GM13976 (cell line): Measurements from ENCODE around the gene ALG2.

ENCODE experiments used
- DNase-seq: peaks from one replicate; pipeline ENCODE4 v3.0.0; 2012; ENCODE audit warnings: low spot score
- CTCF ChIP-seq: IDR thresholded peaks from 2 replicates; pipeline ENCODE4 v1.5.1; 2012; ENCODE audit warnings: borderline replicate concordance, mild to moderate bottlenecking; ENCODE audit not compliant: insufficient read depth; ENCODE audit errors: extremely low read depth, missing control alignments, control extremely low read depth
- in situ Hi-C: fragments of 300-500 bp; cut with MboI; formaldehyde crosslinking; loops from one replicate; pipeline ENCODE4 v1.12.0; 2022; ENCODE audit warnings: low sequenced_read_pairs, mixed read lengths, inconsistent platforms; ENCODE audit not compliant: unreplicated experiment

The ALG2 gene

GRCh38 chr9:99253134-99253533, 31.4 kb upstream of the ALG2 start:
- in situ Hi-C loops, result loop anchor here (10.0 to 25.0 kb wide), 3 partner anchors 562 to 959 kb away; no protein-coding TSS in a partner anchor
- DNase-seq, result no peak
- TF ChIP-seq CTCF, result no peak

- in situ Hi-C loops, result loop anchor here (10.0 to 25.0 kb wide), 3 partner anchors 564 to 961 kb away; no protein-coding TSS in a partner anchor
- DNase-seq, result no peak
- TF ChIP-seq CTCF, result no peak
Observed at GRCh38 chr9:99251157-99251556, 29.4 kb upstream of the ALG2 start.

GRCh38 chr9:99249619-99250018, 27.9 kb upstream of the ALG2 start:
- no peak for DNase-seq
- in situ Hi-C loops, result loop anchor here (10.0 to 25.0 kb wide), 3 partner anchors 565 to 963 kb away; no protein-coding TSS in a partner anchor
- no peak for TF ChIP-seq CTCF

- TF ChIP-seq CTCF, result no peak
- in situ Hi-C loops, result no loop called here
- peak; percentile 69 for DNase-seq
Observed at GRCh38 chr9:99244344-99245260, 22.9 kb upstream of the ALG2 start.

- no peak for DNase-seq
- in situ Hi-C loops, result no loop called here
- TF ChIP-seq CTCF, result no peak
Observed at GRCh38 chr9:99241106-99241505, 19.4 kb upstream of the ALG2 start.

GRCh38 chr9:99239341-99240060, 17.8 kb upstream of the ALG2 start:
- in situ Hi-C loops, result no loop called here
- DNase-seq, result no peak
- TF ChIP-seq CTCF, result no peak
